Activated naive CD8-positive, alpha-beta T cell treated with anti-CD3 and anti-CD28 coated beads for 36 hours (primary cell): ENCODE measurements around the gene STT3A. TPM values are rescaled to one million over a fixed set of nuclear protein-coding genes. Genes with fewer than 3 reads are reported as not detected.

Experiments
- DNase-seq: peaks from one replicate; pipeline ENCODE4 v3.0.0; 2021
- H3K27ac Mint-ChIP-seq: one replicate; pipeline ENCODE4 v1.8.0; 2022; ENCODE audit warnings: mild to moderate bottlenecking, moderate library complexity, mixed read lengths
- H3K27me3 Mint-ChIP-seq: one replicate; pipeline ENCODE4 v1.8.0; 2022; ENCODE audit warnings: mild to moderate bottlenecking, mixed read lengths
- H3K36me3 Mint-ChIP-seq: one replicate; pipeline ENCODE4 v1.8.0; 2021; ENCODE audit warnings: mild to moderate bottlenecking, mixed read lengths
- H3K4me1 Mint-ChIP-seq: one replicate; pipeline ENCODE4 v1.8.0; 2021; ENCODE audit warnings: mixed read lengths
- H3K4me3 Mint-ChIP-seq: one replicate; pipeline ENCODE4 v1.8.0; 2022; ENCODE audit warnings: mild to moderate bottlenecking, moderate library complexity, mixed read lengths
- H3K9me3 Mint-ChIP-seq: one replicate; pipeline ENCODE4 v1.8.0; 2022; ENCODE audit warnings: mixed read lengths
- total RNA-seq, 2 experiments: library from RNA; stranded (reverse); gene quantifications; one replicate each; pipeline ENCODE4 v1.2.3, GENCODE V29; 2021

STT3A gene
- total RNA-seq, 2 experiments from 2014 or later: 107 to 111 TPM

- peaks cover 56% of the 10 kb centered on the region for H3K36me3 Mint-ChIP-seq
- no peak overlapping the region for H3K27ac Mint-ChIP-seq
- H3K4me1 Mint-ChIP-seq: no peaks in the 10 kb centered on the region
- peaks cover 16% of the 10 kb centered on the region for H3K9me3 Mint-ChIP-seq
- DNase-seq: no peak
- no peak overlapping the region for H3K4me3 Mint-ChIP-seq
- no peaks in the 10 kb centered on the region for H3K27me3 Mint-ChIP-seq
Measured at GRCh38 chr11:125670172-125670571, 77.5 kb downstream of the STT3A start.

- Mint-ChIP-seq H3K4me3 (no peak overlapping the region), H3K4me1 (no peaks in the 10 kb centered on the region), H3K36me3 (peaks cover 50% of the 10 kb centered on the region), H3K27me3 (no peaks in the 10 kb centered on the region), H3K27ac (no peak overlapping the region), H3K9me3 (peaks cover 6% of the 10 kb centered on the region)
- DNase-seq: no peak
Measured at GRCh38 chr11:125671561-125671960, 78.9 kb downstream of the STT3A start.

Other genes starting within 250 kb of the STT3A start
- 1 to 10 TPM; 3.0 to 4.7 TPM for gene FEZ1, start 96.6 kb upstream of the STT3A start, total RNA-seq
- 10 to 100 TPM; 71.4 to 72.5 TPM for gene EI24, start 23.4 kb upstream of the STT3A start, total RNA-seq
- 100 to 1,000 TPM; 151 to 163 TPM for gene CHEK1, start 32.3 kb downstream of the STT3A start, total RNA-seq
- gene ACRV1, start 88.0 kb downstream of the STT3A start, total RNA-seq: not detected
- gene PATE1, start 153.4 kb downstream of the STT3A start, total RNA-seq: not detected
- not detected for gene PATE2, start 186.0 kb downstream of the STT3A start, total RNA-seq
- gene PATE3, start 195.3 kb downstream of the STT3A start, total RNA-seq: not detected
- gene PATE4, start 240.5 kb downstream of the STT3A start, total RNA-seq: not detected